Choroid plexus epithelial cell (primary cell): Measurements from ENCODE around the gene B4GALNT2.

Experiments
- DNase-seq: peaks from one replicate; pipeline ENCODE4 v3.0.0-alpha.2; 2010; ENCODE audit warnings: low read depth
- H3K4me3 ChIP-seq: 2 replicates; pipeline ENCODE4 v1.5.1; 2011; ENCODE audit warnings: low read depth, mild to moderate bottlenecking, control low read depth, low read length, moderate library complexity
- TF ChIP-seq, protein P1 (sequence below): conservative IDR thresholded peaks from 2 replicates; pipeline ENCODE4 v1.5.1; 2011; ENCODE audit warnings: low read depth, mild to moderate bottlenecking, control low read depth, inconsistent platforms, low read length, moderate library complexity

B4GALNT2 gene

DNA sequence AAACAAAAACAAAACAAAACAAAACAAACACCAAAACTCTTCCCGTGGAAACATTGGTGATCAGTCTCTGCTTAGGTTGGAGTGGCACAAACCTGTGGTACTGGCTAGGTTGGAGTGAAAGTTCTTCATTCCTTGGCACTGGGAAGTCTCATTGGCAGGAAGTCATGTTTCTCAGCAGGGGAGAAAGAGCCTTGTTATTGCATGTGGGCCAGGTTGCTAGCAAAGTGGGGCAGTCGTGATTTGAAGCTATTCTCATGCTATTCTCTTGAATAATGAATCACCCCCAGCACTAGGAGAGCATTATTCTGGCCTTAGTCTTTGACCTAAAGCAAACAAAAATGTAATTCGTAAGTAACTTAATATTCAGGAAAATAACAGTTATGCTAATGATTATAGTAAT is 24.3 kb upstream of the B4GALNT2 start:
- no peak overlapping the region for H3K4me3 ChIP-seq
- DNase-seq, result peak; percentile 82
- TF ChIP-seq, protein P1, sequence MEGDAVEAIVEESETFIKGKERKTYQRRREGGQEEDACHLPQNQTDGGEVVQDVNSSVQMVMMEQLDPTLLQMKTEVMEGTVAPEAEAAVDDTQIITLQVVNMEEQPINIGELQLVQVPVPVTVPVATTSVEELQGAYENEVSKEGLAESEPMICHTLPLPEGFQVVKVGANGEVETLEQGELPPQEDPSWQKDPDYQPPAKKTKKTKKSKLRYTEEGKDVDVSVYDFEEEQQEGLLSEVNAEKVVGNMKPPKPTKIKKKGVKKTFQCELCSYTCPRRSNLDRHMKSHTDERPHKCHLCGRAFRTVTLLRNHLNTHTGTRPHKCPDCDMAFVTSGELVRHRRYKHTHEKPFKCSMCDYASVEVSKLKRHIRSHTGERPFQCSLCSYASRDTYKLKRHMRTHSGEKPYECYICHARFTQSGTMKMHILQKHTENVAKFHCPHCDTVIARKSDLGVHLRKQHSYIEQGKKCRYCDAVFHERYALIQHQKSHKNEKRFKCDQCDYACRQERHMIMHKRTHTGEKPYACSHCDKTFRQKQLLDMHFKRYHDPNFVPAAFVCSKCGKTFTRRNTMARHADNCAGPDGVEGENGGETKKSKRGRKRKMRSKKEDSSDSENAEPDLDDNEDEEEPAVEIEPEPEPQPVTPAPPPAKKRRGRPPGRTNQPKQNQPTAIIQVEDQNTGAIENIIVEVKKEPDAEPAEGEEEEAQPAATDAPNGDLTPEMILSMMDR, result no peak

DNA sequence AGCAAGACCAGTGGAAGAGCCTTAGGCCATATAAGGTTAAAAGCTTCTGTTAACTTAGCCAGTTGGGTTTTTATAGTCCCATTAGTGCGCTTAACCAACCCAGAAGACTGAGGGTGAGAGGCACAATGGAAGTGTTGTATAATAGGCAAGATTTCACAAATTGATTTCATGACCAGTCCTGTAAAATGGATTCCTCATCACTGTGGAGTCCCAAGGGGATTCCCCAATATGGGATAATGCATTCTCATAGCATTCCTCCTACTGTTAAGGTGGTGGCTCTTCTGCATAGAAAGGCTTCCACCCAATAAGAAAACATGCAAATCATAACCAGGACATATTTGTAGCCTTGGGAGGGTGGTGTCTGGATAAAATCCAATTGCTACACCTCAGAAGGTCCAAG is 22.1 kb upstream of the B4GALNT2 start:
- DNase-seq, result no peak
- TF ChIP-seq, protein P1, result no peak
- H3K4me3 ChIP-seq, result no peak overlapping the region

DNA sequence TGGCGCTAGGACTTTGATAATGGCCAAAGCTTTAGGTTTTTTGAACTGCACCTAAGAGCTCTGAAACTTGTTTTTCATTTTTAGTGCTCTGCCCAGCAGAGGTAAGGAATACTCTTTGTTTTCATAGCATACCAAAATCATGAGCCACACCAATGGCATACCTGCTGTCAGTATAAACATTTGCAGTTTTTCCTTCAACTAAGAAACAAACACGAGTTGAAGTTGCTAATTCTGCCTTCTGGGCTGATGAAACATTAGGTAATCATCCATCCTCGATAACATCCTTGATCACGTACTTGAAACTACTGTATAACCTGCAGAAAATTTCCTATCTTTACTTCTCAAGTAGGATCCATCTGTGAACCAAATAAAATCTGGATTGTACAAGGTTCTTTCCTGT is 20.6 kb upstream of the B4GALNT2 start:
- DNase-seq, result no peak
- H3K4me3 ChIP-seq, result no peak overlapping the region
- TF ChIP-seq, protein P1, result no peak

DNA sequence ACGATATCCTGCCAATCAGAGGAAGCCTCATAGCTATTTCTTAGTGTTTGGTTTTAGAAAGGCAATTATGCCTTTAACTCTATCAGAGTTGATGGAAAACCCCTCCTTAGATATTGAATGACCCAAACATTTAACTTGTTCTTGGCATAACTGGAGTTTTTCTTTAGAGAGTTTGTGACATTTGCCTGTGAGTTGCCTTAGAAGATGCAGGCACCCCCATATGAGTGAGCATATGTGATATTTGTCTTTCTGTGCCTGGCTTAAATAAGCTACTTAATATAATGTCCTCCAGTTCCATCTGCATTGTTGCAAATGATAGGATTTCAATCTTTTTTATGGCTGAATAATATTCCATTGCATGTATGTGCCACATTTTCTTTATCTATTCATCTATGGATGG is 19.6 kb upstream of the B4GALNT2 start:
- no peak for DNase-seq
- TF ChIP-seq, protein P1, result no peak
- H3K4me3 ChIP-seq, result no peak overlapping the region

DNA sequence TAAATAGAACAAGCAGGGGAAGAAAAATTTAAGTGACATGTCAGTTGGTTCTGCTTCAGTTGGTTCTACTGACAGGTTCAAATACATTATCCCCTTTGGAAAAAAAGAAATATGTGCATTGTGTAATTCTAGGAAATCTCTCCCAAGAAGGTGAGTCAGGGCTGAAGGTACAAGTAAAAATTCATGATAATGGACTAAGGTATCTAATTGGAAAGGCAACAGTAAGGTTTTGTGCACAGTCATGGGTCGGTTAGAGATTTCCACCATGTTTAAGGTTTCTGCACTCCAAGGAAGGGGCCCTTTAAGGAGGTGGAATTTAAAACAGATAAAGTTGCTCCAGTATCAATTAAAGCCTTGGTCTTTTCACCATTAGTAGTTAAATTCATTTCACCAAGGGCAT is 17.9 kb upstream of the B4GALNT2 start:
- TF ChIP-seq, protein P1, result no peak
- no peak for DNase-seq
- H3K4me3 ChIP-seq, result no peak overlapping the region

DNA sequence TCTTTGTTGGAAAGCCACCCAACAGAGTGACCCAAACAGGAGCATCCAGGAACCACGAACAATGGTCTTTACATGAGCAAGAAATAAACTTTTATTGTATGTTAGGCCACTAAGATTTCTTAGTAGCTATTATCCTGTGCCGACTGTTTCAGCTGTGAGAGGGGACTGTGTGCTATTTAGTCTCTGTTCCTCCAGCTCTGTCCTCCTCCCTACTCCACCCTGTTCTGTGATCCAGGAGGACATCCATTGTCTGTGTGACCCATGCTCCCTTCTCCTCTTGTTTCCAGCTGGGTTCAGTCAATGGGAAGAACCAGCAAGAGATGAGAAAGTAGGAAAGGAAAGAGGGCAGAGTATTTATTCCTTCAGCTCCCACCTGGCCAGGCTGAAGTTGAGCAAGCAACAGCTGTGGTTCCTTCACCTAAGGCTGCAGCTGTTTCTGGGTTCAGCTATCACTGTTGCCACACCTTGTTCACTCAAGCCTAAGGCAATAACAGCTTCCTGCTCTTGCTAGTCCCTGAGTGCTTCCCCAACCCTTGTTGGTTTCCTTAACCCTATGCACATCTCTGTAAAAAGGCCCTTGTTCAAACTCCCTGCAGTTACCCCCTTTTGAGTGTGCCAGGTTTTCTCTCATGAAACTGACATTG is 14.9 kb upstream of the B4GALNT2 start:
- TF ChIP-seq, protein P1, result no peak
- DNase-seq, result no peak
- H3K4me3 ChIP-seq, result no peak overlapping the region

DNA sequence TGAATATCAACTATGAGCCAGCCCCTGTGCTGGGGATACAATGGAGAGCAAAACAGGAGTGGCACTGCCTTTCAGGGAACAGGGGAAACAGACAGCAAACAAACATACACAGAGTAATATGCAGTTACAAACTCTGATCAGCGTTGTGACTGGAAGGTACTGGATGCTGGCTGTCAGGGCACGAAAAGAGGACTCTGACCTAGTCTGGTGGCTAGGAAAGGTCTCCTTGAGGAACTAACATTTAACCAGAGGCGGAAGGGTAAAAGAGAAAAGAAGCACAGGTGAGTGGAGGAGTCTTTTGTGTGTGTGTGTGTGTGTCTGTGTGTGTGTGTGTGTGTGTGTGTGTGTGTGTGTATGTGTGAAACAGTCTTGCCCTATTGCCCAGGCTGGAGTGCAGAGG is 12.4 kb upstream of the B4GALNT2 start:
- TF ChIP-seq, protein P1, result no peak
- no peak for DNase-seq
- H3K4me3 ChIP-seq, result no peak overlapping the region
